HFFc6 (cell line): ENCODE data around the gene PIP4P1. TPM values are rescaled to one million over a fixed set of nuclear protein-coding genes. Genes with fewer than 3 reads are reported as not detected.
"Not testable (repeated sequence)": the region's sequence is repeated elsewhere in the genome, so short reads cannot be mapped to it uniquely, and the experiment has no call there.

Experiments used
- DNase-seq: peaks from one replicate; pipeline ENCODE4 v3.0.0-alpha.2; 2018
- H3K27ac Mint-ChIP-seq: 2 replicates; pipeline ENCODE4 v1.8.0; 2020; ENCODE audit warnings: mild to moderate bottlenecking, mixed read lengths
- H3K27me3 Mint-ChIP-seq: 2 replicates; pipeline ENCODE4 v1.8.0; 2021; ENCODE audit warnings: mild to moderate bottlenecking, moderate library complexity, mixed read lengths; ENCODE audit not compliant: insufficient read depth
- H3K36me3 Mint-ChIP-seq: 2 replicates; pipeline ENCODE4 v1.8.0; 2021; ENCODE audit warnings: low read depth, mixed read lengths
- H3K4me1 Mint-ChIP-seq: 2 replicates; pipeline ENCODE4 v1.8.0; 2020; ENCODE audit warnings: low read depth, mixed read lengths
- H3K4me3 Mint-ChIP-seq: 2 replicates; pipeline ENCODE4 v1.8.0; 2020; ENCODE audit warnings: mild to moderate bottlenecking, moderate library complexity, mixed read lengths
- H3K9me3 Mint-ChIP-seq: 2 replicates; pipeline ENCODE4 v1.8.0; 2020; ENCODE audit warnings: mild to moderate bottlenecking, mixed read lengths
- long read RNA-seq: library from polyadenylated mRNA; unstranded; transcript quantifications from one replicate; pipeline ENCODE4 v2.0.0, GENCODE V29; 2019
- total RNA-seq, 6 experiments: library from RNA; stranded (reverse); fragmentation: NEBNext Ultra II Directional; extraction: Animal tissue kit (Norgen Biotek cat#: 25700); gene quantifications; 2 replicates in 1 of 6; 3 replicates in 5 of 6; pipeline ENCODE4 v1.2.3, GENCODE V29; 2021
- TF ChIP-seq, protein P1 (sequence below): fragments of 200-600 bp; sonication (generic); IDR thresholded peaks from 2 replicates; pipeline ENCODE4 v1.5.0; 2021; ENCODE audit warnings: antibody characterized with exemption, mild to moderate bottlenecking

Gene PIP4P1
- 10 to 100 TPM; 17.0 to 20.3 (median 19.2) TPM for total RNA-seq
- long read RNA-seq, transcript PIP4P1-201 (7 exons, 1,961 nt) = major isoform, 8 of 13 reads
- long read RNA-seq, partial matches to known transcripts = 1 of 13 reads
- long read RNA-seq, other reads (novel, unspliced or antisense) = 1 of 13 reads

- TF ChIP-seq, protein P1, sequence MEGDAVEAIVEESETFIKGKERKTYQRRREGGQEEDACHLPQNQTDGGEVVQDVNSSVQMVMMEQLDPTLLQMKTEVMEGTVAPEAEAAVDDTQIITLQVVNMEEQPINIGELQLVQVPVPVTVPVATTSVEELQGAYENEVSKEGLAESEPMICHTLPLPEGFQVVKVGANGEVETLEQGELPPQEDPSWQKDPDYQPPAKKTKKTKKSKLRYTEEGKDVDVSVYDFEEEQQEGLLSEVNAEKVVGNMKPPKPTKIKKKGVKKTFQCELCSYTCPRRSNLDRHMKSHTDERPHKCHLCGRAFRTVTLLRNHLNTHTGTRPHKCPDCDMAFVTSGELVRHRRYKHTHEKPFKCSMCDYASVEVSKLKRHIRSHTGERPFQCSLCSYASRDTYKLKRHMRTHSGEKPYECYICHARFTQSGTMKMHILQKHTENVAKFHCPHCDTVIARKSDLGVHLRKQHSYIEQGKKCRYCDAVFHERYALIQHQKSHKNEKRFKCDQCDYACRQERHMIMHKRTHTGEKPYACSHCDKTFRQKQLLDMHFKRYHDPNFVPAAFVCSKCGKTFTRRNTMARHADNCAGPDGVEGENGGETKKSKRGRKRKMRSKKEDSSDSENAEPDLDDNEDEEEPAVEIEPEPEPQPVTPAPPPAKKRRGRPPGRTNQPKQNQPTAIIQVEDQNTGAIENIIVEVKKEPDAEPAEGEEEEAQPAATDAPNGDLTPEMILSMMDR = no peak
- Mint-ChIP-seq H3K9me3 (no peaks in the 10 kb centered on the region), H3K27ac (peak within 1 kb of the TSS; percentile 89), H3K4me3 (peak within 1 kb of the TSS; percentile 96), H3K36me3 (peaks cover 16% of the 10 kb centered on the region; the same call in 1 of the 2 replicates), H3K4me1 (peaks cover 26% of the 10 kb centered on the region), H3K27me3 (peaks cover 9% of the 10 kb centered on the region)
- DNase-seq = peak; percentile 100
These were observed at the start of gene PIP4P1 for GRCh38 chr14:20461225-20462141. Gene PIP4P1, minus strand, starts transcription at chr14:20461434. Its CDS starts 109 bp downstream, at chr14:20461325.

DNA sequence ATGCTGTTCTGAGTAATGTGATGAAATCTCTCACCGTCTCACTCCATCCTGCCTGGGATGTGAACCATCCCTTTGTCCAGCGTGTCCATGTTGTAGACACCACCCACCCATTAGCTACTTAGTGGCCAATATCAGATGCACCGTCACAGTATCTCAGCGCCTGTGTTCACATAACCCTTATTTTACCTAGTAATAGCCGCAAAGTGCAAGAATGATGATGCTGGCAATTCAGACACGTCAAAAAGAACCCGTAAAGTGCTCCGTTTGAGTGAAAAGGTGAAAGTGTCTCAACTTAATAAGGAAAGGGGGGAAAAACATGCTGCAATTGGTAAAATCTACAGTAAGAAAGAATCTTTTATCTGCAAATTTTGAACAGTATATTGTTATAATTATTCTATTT is 47.1 kb upstream of the PIP4P1 start:
- no peaks in the 10 kb centered on the region; the same call in 1 of the 2 replicates for H3K9me3 Mint-ChIP-seq
- TF ChIP-seq, protein P1 = no peak
- no peak for DNase-seq
- H3K36me3 Mint-ChIP-seq = no peaks in the 10 kb centered on the region
- H3K27me3 Mint-ChIP-seq = peaks cover 13% of the 10 kb centered on the region
- no peak overlapping the region for H3K4me3 Mint-ChIP-seq
- peaks cover 34% of the 10 kb centered on the region for H3K4me1 Mint-ChIP-seq
- no peak overlapping the region for H3K27ac Mint-ChIP-seq

- not testable (repeated sequence) for DNase-seq, H3K4me3 Mint-ChIP-seq, H3K9me3 Mint-ChIP-seq, H3K27ac Mint-ChIP-seq, H3K36me3 Mint-ChIP-seq
- Mint-ChIP-seq H3K27me3 (peaks cover 13% of the 10 kb centered on the region), H3K4me1 (peaks cover 27% of the 10 kb centered on the region)
These were observed 46.3 kb upstream of the PIP4P1 start for GRCh38 chr14:20507537-20507936.

GRCh38 chr14:20506752-20507151 is 45.5 kb upstream of the PIP4P1 start:
- H3K27ac Mint-ChIP-seq, H3K4me3 Mint-ChIP-seq, H3K9me3 Mint-ChIP-seq, DNase-seq, H3K36me3 Mint-ChIP-seq: not testable (repeated sequence)
- H3K27me3 Mint-ChIP-seq = peaks cover 13% of the 10 kb centered on the region
- H3K4me1 Mint-ChIP-seq = peaks cover 19% of the 10 kb centered on the region

GRCh38 chr14:20506276-20506675 is 45.0 kb upstream of the PIP4P1 start:
- not testable (repeated sequence) for H3K4me3 Mint-ChIP-seq, H3K27ac Mint-ChIP-seq, H3K9me3 Mint-ChIP-seq, DNase-seq, H3K36me3 Mint-ChIP-seq
- H3K27me3 Mint-ChIP-seq = peaks cover 12% of the 10 kb centered on the region
- peaks cover 17% of the 10 kb centered on the region for H3K4me1 Mint-ChIP-seq

GRCh38 chr14:20503898-20504297 is 42.7 kb upstream of the PIP4P1 start:
- Mint-ChIP-seq H3K4me3 (no peak overlapping the region), H3K27ac (no peak overlapping the region), H3K27me3 (peaks cover under 1% of the 10 kb centered on the region; the same call in 1 of the 2 replicates), H3K4me1 (peaks cover 6% of the 10 kb centered on the region; the same call in 1 of the 2 replicates), H3K9me3 (no peaks in the 10 kb centered on the region; the same call in 1 of the 2 replicates), H3K36me3 (no peaks in the 10 kb centered on the region)
- no peak for DNase-seq
- TF ChIP-seq, protein P1 = no peak

GRCh38 chr14:20501346-20501745 is 40.1 kb upstream of the PIP4P1 start:
- no peak overlapping the region for H3K27ac Mint-ChIP-seq
- DNase-seq = no peak
- TF ChIP-seq, protein P1 = no peak
- no peak overlapping the region for H3K4me3 Mint-ChIP-seq
- H3K9me3 Mint-ChIP-seq = no peaks in the 10 kb centered on the region; the same call in 1 of the 2 replicates
- no peaks in the 10 kb centered on the region for H3K36me3 Mint-ChIP-seq
- H3K4me1 Mint-ChIP-seq = peaks cover 6% of the 10 kb centered on the region; the same call in 1 of the 2 replicates
- no peaks in the 10 kb centered on the region; the same call in 1 of the 2 replicates for H3K27me3 Mint-ChIP-seq
